SU-DHL-6 (cell line): ENCODE results near the gene PTPRN2.

ENCODE experiments used
- CTCF ChIP-seq: fragments of 200-600 bp; sonication (generic); IDR thresholded peaks from one replicate; pipeline ENCODE4 v1.5.1; 2017; ENCODE audit warnings: antibody characterized with exemption, mild to moderate bottlenecking, low read length, moderate library complexity; ENCODE audit not compliant: insufficient read depth, poor library complexity, severe bottlenecking
- EZH2phosphoT487 ChIP-seq: fragments of 200-600 bp; sonication (generic), shearing (Covaris generic); conservative IDR thresholded peaks from 2 replicates; pipeline ENCODE4 v1.6.1; 2018; ENCODE audit warnings: mild to moderate bottlenecking, antibody characterized with exemption, low read length, moderate library complexity, mixed read lengths

GRCh38 chr7:158518980-158519632, 68.5 kb downstream of the PTPRN2 start:
- TF ChIP-seq CTCF (no peak), EZH2phosphoT487 (no peak)
